HG02870 (cell line): ENCODE measurements around the gene CHADL.
"Not testable (repeated sequence)": the region's sequence is repeated elsewhere in the genome, so short reads cannot be mapped to it uniquely, and the experiment has no call there.

Source experiments
- ATAC-seq: cut with Tn5 transposase; IDR thresholded peaks from one replicate; pipeline ENCODE4 v1.9.1; 2021; ENCODE audit warnings: mild to moderate bottlenecking, moderate library complexity; ENCODE audit not compliant: unreplicated experiment

CHADL gene

DNA sequence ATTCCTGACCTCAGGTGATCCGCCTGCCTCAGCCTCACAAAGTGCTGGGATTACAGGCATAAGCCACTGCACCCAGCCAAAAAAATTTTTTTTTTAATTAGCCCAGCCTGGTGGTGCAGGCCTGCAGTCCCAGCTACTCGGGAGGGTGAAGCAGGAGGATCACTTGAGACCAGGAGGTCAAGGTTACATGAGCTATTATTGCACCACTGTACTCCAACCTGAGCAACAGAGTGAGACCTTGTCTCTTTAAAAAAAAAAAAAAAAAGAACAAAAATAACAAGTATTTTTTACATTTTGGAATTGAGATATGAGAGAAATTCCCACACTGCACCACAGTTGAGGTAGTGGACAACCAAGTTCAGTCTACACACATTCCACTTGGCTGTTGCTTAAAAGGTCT lies 49.3 kb downstream of the CHADL start:
- no peak for ATAC-seq

DNA sequence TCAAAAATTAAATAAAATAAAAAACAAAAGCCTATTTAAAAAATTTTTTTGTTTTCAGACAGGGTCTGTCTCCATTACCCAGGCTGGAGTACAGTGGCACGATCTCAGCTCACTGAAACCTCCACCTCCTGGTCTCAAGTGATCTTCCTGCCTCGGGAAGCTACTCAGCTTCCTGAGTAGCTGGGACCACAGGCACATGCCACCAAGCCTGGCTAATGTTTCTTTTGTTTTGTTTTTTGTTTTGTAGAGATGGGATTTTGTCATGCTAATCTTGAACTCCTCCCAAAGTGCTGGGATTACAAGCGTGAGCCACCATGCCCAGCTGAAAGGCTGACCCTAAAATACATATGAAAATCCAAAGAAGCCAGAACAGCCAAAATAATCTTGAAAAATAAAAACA lies 56.1 kb downstream of the CHADL start:
- no peak for ATAC-seq

GRCh38 chr22:41181349-41182241 lies 59.1 kb downstream of the CHADL start:
- ATAC-seq = no peak

DNA sequence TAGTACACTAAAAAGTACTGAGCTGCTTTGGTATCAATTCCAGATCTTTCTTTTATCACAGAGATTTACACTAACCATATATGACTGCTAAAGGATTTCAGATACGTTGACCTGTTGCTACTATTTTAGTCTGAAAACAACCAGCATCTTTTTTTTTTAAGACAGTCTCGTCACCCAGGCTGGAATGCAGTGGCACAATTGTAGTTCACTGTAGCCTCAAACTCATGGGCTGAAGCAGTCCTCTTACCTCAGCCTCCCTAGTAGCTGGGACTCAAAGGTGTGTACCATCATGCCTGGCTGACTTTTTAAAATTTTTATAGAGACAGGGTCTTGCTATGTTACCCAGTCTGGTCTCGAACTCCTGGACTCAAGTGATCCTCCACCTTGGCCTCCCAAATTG lies 59.8 kb downstream of the CHADL start:
- ATAC-seq = no peak

DNA sequence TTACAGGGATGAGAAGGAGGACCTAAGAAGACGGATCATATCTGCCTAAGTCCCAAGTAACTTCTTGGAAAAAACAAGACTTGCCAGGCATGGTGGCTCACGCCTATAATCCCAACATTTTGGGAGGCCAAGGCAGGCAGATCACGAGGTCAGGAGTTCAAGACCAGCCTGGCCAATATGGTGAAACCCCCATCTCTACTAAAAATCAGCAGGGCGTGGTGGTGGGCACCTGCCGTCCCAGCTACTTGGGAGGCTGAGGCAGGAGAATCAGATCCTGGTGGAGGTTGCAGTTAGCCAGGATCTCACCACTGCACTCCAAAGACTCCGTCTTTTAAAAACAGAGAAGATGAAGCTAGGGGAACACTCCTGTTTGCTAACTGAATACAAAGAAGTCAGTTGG lies 60.4 kb downstream of the CHADL start:
- not testable (repeated sequence) for ATAC-seq
